HG03571 (cell line): ENCODE results near the gene PCDHAC2.

Experiments used
- ATAC-seq: cut with Tn5 transposase; IDR thresholded peaks from one replicate; pipeline ENCODE4 v1.9.1; 2021; ENCODE audit not compliant: unreplicated experiment

PCDHAC2 gene

DNA sequence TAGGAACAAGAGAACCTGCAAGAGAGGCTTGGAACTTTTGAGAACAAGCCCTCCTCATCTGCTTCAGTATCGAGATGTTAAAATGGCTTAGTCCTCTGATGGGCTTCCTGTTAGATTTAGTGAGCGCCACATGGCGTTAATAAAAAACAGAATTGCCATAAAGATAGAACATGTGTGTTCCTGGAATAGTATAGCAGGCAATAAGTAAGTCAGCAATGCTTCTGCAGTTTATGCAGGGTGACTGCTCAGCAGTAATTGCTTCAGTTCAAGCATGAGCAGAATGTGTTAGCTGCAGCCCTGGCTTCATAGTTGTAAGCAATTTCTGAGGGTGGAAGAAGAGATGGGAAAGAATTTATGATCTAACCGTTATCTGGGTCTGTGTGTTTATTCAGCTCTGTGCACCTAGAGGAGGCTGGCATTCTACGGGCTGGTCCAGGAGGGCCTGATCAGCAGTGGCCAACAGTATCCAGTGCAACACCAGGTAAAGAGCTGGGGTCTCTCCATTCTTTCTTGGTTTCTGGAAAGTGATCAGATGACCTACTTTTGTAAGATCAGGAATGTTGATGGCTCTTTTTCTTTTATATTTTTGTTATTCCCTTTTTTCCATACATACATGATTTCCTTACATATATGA is 15.9 kb downstream of the PCDHAC2 start:
- no peak for ATAC-seq

DNA sequence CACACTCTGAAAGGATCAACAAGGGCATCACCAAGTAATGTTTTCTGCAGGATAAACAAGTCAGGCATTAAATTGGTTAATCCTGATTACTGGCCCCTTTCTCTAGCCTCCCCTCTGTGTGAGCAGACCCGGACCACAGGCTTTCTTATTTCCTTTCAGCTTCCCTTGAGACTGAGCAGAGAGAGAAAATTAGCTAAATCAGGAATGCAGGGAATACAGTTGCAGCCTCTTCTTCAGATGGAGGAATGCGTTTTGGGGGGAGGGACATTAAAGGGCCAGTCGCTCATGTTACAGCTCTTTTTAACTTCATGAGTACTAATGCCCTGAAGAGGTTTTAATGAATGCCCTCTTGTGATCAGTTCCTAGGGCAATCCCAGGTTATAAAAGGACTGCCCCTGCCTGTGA is 19.8 kb downstream of the PCDHAC2 start:
- no peak for ATAC-seq

DNA sequence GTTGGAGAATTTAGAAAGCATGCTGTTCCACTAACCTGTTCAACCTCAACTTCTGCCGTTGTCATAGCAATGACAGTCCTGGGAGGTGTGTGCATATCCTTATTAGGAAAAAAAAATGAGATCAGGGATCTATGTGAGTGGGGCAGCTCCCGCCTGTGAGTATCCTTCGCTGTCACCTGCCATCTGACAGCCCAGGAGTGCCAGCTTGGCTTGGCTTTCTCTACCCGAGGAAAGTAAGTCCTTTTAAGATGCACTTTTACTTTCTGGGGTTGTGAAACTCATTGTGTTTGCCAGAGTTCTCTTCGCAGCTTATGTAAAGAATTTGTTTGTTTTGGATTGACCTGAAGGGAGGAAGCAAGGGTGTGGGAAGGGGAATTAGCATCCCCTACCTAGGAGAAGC is 21.8 kb downstream of the PCDHAC2 start:
- no peak for ATAC-seq

DNA sequence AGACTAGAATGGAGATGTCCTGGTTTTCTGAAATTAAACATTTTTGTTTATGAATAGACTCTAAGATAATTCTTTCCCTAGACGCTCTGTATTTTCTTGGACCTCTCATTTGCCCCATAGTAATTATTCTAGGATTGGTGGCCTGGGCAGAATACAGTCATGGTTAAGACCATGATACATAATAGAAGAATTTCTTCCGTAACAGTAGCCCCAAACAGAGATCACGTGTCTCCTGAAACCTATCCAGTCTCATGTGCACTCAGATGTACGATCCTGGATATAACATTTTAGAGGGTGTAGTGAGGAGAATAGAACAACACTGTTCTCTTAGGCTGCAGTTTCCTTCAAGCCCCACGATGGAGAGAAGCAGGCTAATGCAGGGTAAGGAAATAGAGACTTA is 22.3 kb downstream of the PCDHAC2 start:
- no peak for ATAC-seq

DNA sequence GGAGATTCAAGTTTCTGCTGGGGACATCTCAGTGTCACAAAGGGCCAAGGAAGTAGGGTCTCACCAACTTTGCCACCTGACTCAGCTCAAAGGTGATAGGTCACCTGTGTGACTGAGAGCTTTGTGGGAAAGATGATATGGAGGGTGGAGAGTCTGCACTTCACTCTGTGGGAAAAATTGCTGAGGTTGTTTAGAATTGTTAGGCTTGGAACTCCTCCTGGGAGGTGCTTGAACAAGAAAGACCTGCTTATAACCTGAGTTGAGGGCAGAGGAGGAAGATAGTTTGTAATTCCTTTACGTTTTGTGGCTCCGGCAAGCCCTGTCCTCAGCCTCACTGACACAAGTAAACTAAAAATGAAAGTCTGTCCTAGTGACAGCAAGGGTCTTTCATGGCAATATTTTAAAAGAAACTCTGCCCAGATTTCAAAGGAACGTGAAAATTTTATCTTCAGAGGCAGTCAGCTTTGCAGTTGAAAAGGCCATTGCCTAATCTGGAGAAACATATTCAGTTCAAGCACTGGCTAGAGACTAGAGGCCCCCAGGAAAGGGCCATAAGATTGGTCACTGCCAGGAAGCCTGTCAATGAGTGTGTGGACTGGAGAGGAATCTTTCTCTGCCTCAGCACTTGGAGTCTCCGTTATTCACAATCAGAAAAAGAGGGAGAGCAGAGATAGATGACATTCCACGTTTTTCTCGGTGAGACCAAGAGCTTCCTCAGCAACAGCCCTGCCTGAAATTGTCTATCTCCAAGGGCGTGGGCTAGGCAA is 23.2 kb downstream of the PCDHAC2 start:
- no peak for ATAC-seq

DNA sequence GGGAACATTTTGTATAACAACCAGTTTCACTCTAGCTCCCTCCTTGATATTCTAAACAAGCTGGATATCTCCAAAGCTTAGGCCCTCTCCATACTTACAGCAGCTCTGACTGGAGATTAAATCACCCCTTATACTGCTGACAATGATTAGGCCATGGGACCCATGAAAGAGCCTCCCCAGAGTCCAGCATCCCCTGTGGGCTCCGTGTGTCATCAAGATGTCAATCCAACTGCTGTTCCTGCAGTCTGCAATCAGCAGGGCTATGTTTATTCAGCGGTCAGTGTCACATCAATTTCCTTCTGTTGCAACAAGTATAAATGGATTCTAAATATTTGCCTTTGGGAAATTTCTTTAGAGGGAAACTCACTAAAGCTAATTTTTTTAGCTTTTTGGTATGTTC is 26.6 kb downstream of the PCDHAC2 start:
- no peak for ATAC-seq

DNA sequence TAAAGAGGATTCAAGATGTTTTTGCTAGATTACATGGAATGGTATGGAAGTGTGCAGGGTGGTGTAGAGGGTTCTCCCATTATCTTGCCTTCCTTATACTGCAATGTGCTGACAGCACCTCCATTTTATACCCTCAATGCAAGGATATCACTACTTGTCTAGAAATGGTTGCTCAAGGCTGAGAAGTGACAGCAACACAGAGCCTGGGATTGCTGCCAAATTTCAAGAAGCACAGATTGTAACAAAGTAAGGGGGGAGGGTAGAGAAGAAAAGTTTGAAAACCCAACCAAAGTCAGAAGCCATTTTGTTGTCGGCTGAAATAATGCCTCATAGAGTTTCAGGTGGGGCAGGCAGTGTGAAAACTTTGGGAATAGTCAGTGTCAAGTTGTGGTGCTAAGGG is 29.8 kb downstream of the PCDHAC2 start:
- ATAC-seq = no peak

DNA sequence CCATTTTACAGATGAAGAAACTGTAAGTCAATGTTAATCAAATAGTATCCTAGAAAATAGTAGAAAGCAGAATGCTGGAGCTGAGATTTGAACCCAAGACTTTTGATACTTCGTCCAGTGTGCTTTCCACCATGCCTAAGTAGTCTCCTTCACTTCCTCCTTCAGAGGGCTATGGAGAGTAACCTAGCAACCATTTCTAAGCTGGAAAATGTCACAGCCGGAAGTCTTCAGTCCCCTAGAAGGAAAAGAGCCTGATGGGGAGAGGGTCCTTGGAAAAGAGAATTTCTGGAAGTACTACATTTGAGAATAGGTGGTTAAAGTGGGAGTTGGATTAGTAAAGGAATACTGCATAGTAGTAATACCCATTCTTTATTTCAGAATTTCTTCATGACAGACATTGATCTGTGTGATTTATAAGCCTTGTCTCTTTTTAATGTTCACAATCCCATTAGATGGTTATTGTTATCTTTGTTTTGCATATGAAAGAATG is 32.7 kb downstream of the PCDHAC2 start:
- no peak for ATAC-seq

DNA sequence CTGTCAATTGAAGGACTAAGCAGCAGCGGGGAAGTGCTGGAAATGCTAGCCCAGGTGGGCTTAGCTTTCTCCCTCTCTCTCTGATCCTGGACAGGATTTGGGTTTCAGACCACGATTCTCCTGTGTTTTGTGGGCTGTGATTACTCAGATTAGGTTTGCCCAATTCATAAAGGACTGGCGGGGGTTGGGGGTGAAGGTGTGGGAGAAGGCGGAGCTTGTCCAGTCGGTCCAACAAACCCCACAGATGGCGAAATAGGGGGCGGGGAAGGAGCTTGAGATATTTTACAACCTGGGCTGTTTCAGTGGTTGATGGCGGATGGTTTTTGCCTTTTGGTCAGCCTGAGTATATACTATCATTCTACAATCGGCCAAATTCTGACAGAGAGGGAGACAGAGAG is 35.2 kb downstream of the PCDHAC2 start:
- ATAC-seq = no peak

DNA sequence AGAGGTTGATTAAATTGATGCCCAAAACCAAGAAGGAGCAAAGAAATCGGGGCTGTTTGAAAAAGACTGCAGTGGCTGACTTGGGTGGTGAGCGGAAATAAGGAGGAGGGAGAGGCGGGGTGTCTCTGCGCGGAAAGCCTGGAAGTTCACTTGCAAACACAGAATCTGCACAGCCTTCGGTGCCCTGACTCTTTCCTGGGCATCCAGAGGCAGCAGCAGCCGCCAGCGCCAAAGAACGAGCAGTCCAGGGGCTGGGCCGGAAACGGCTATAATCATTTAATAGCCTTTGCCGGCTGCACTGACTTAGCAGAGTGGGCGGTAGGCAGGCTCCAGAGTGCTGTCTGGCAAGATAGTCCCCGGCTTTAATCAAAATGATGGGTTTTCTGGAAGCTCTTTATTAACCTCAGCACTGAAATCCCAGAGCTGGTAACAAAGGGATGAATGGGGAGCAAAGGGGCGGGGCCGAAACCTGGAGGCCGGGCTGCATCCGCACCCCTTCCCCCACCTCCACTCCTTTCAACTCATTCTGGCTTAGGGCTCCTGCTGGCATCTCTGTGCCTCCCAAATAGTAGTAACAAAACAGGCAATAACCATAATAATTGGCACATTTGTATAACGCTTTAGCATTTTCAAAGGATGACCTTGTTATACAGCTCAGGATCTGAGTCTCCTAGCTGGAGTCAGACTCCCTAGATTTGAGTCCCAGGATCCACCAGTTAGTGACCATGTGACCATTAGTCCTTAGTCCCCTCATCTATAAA is 35.7 kb downstream of the PCDHAC2 start:
- ATAC-seq = no peak

DNA sequence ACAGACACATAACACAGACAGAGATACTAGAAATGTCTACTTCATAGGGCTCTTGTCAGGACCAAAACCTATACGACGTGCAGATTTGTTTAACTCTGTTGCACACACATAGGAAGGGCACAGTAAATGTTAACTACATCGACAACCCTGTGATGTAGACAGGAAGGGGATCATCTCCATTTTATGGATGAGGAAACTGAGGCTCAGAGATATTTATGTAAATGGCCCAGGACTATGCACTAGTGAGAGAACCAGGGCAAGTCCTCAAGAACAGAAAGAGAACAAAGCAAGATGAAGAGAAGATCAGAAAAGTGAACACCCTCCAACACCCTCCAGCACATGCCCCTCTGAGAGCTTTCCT is 36.3 kb downstream of the PCDHAC2 start:
- ATAC-seq = no peak

DNA sequence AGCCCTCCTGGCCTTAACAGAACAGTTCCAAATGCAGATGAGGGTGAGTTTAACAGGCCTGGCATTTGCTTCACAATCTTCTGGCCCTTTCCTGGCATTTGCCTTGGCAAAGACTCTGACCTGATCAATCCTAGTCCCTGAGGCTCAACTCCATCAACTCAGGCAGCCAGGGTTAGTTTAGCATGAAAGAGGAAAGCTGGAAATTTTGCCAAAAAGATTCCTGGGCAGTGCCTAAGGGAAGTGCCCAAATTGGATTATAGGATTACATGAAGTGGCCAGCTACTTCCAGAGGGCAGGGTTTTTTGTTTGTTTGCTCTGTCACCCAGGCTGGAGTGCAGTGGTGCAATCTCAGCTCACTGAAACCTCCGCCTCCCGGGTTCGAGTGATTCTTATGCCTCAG is 36.8 kb downstream of the PCDHAC2 start:
- no peak for ATAC-seq

DNA sequence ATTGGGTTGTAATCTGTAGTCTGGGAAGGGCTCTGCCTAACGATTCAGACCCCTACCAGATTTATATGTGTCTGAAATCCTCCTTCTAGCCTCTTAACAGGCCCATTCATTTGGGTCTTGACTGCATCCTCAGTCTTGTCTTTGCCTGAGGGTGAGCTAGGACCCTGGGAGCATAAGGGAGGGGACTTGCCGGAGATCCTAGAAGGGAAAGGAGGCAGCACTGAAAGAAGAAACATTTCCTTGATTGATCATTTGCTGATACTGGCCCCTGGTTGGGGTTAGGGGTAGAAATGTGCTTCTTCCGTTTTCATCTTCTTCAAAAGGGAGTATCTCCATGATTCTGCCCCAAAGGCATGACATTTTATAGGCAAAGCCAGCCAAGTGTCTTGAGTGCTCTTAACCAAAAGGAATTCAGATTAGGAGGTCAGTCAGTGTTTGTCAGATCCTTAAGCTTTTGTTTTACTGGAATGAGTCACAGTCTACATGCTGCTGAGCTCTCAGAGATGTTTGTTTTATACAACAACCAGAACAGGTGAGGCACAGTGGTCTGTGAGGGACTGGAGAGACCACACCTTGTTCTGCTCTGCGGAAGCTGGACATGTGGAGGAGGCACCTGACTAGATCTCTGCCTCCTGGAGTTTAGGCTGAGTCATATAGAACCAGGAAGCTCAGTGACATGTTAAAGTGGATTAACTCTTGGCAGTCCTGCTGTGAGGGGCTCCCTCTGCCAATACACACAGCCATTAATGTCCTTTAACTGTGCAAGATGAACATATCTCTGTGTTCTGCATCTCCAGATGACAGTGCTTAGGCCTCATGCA is 37.7 kb downstream of the PCDHAC2 start:
- no peak for ATAC-seq

DNA sequence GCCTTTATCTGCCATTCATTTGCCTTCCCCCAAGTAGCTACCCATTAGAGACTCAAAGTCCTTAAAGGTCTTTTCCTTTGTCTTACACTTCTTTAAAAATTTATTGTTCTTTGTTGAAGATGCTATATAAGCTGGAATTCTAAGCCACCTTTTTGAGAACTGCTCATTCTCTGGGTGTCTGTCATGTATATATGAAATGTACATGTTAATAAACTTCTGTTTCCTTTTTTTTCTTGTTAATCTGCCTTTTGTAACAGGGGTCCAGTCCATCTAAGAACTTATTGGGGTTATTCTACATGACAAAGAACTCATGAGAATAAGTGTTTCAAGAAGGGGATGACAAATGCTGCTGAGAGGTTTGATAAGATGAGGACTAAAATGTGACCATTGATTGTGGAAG is 41.5 kb downstream of the PCDHAC2 start:
- no peak for ATAC-seq

DNA sequence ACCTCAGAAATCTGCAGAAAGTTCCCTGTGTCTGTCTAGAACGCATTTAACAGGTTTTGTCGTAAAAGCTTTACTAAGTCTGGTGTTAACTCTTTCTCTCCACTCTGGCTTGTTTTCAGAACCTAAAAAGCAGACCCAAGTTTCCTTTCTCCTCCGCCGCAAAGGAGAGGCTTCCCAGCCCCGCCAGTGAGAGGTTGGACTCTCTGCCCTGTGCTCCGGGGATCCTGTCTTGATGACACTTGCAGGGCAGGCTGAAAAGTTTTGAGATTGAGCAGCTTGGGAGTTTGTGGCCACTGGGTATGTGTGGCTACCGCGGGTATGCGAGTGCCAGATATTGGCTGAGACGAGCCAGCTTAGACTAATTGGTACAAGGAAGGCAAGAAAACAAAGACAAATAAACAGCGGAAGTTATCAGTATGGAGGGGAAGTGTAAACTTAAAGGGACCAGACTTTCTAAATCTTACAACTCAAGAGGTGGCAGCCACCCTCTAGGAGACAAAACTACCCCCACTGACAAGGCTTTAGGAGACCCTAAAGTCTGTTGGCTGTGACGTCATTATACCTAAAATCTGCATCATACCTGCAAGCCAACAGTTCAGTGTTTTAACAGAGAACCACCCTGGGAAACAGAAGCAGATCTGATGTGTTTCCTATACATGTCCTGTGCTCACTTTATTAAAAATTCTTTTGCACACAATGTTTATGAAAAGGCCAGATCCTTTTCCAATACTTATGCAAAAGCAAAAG is 43.9 kb downstream of the PCDHAC2 start:
- no peak for ATAC-seq

DNA sequence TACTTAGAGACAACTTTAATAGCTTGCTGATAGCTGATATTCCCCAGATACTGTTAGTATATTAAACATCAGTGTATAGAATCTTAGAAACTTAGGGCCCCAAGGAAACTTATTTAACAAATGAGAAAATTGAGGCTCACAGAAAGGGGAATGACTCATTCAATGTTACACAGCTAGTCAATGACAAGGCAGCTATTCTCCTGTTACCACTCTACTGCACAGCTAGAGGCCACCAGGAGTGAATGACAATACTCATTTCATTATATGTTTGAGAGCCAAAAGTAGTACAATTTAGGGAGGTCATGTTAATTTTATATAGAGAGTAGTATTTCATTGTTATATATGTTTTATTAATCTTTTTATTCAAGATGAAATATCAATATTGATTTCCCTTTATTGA is 51.7 kb downstream of the PCDHAC2 start:
- no peak for ATAC-seq
